SKM-1 (cell line): Measurements from ENCODE around the gene PMVK.
"Not testable (repeated sequence)": the region's sequence is repeated elsewhere in the genome, so short reads cannot be mapped to it uniquely, and the experiment has no call there.

Experiments used
- DNase-seq: peaks from one replicate; lab custom pipeline; 2025; ENCODE audit not compliant: unreplicated experiment; lab: John Stamatoyannopoulos, UW

Gene PMVK

DNA sequence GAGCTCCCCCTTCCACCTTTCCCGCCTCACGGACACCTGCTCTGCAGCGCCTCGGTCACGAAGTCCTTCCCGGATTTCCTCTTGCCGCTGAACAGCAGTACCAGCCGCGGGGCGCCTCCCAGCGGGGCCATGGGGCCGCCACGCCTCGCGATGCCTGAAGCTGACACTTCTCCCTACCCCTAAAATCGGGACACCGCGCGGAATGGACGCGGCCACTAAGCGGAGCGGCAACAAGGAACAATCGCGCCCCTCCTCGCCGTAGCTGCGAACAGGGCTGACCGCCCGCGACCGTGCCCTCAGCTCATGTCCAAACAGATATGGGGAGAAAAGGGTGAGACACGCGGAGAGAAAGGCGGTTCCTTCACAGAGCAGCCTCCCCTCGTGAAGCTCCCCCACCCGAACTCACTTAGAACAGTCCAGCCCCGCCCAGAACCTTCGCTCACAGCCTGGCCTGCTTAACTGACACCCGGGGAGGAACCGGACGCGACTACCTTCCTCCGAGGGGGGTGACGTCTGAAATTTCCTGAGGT lies at the start of gene PMVK:
TSS of gene PMVK (minus strand) at position 165 of the 530 bp plus-strand sequence. CDS start at position 131, 34 bp downstream.
- DNase-seq = peak; percentile 96

DNA sequence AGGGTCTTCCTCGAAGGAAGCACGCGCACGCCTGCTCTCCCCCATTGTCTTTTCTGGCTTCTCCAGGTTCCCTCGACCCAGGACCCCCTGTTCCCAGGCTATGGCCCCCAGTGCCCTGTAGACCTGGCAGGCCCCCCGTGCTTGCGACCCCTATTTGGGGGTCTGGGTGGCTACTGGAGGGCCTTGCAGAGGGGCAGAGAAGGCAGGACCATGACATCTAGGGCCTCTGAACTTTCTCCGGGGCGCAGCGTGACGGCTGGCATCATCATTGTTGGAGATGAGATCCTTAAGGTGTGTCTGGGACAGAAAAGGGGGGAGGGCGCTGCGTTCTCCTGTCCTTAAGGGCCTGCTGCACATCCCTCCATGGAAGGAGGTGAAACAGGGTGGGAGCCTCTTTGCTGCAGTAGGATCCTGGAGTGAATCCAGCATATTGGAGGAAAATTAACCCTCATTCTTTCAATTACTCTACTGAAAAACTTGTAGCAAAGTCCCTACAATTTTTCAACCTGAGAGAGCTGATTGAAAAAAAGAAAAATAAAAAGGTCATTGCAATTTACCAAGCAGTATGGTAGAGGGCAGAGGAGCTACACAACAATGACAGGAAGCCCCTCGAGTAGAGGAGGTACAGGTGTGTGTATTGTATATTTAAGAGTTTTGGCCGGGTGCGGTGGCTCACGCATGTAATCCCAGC lies 47.4 kb upstream of the PMVK start:
- no peak for DNase-seq

GRCh38 chr1:154982897-154983648 lies 46.6 kb upstream of the PMVK start, which contains the start of gene FLAD1:
Gene FLAD1, plus strand, starts transcription at chr1:154983344. Its CDS starts 351 bp downstream, at chr1:154983695.
- DNase-seq = peak; percentile 100

DNA sequence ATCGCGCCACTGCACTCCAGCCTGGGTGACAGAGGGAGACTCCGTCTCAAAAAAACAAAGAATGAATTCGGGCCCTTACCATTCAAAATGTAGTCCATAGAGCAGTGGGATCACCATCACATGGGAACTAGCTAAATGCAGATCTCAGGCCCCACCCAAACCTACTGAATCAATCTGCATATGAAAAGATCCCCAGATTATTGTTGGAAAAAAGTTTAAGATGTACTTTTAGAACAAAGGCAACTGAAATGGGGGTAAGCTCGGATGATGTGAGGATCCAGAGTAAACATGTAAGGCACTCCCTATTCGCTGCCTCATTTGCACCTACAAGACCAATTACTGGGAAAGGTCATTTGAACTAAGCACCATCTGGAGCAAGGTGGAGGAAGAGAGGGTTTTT lies 45.8 kb upstream of the PMVK start:
- no peak for DNase-seq

- no peak for DNase-seq
These were observed 41.8 kb upstream of the PMVK start for GRCh38 chr1:154978360-154978759.

GRCh38 chr1:154977762-154978161 lies 41.2 kb upstream of the PMVK start:
- DNase-seq = not testable (repeated sequence)

DNA sequence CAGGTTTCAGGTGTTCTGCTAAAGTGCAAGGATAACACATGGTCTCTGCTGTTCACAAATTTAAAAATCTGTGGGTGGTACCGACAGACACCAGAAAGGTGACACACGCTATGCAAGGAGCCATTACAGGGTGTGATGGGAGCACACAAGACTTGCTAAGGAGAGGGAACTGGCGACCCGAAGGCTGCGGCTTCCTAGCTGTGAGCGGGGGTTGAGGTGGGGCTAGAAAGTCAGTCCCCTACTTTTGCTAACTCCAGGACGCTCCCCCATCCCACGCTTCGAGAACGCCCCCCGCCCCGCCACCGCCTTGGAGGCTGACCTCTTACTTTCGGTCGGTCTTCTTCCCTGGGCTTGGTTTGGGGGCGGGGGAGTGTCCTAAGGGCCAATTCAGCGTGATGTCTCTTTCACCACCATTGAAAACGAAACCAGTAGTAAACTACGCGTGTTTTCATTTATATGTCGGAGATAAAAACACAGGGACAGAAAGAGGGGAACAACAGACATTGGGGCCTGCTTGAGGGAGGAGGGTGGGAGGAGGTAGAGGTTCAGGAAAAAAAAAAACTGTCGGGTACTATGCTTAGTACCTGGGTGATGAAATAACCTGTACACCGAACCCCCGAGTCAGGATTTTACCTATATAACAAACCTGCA lies 39.0 kb upstream of the PMVK start:
- DNase-seq = no peak

DNA sequence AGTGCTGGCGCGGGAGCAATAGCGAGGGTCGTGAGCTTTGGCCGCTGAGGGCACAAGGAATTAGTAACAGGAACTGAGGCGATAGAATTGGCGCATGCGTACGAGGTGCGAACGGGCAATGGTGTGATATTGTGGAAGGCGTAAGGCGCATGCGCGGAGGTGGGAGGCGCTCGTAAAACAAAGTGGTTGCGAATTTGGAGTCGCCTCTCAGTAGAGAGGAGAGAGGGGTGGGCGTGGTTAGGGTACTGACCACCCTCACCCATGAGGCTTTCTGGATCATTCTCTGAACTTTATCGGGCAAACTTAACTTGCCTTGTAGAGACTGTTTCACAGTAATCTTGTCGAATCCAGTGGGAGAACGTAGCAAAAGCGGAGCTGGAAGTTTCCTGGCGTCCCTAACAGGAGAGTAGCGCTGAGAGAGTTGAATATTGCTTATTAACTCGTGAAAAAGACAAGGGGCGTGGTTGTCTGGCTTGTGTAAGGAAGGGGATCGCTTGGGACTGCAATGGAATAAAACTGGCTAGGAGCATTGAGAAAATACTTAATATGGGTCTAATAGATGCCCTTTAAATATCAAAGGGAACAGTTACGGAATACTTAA lies 38.4 kb upstream of the PMVK start:
- DNase-seq = peak; percentile 99

GRCh38 chr1:154974102-154974807 lies 37.7 kb upstream of the PMVK start, which contains the start of gene CKS1B:
Gene CKS1B, plus strand, starts transcription at chr1:154974681. Its CDS starts 65 bp downstream, at chr1:154974746.
- peak; percentile 100 for DNase-seq

DNA sequence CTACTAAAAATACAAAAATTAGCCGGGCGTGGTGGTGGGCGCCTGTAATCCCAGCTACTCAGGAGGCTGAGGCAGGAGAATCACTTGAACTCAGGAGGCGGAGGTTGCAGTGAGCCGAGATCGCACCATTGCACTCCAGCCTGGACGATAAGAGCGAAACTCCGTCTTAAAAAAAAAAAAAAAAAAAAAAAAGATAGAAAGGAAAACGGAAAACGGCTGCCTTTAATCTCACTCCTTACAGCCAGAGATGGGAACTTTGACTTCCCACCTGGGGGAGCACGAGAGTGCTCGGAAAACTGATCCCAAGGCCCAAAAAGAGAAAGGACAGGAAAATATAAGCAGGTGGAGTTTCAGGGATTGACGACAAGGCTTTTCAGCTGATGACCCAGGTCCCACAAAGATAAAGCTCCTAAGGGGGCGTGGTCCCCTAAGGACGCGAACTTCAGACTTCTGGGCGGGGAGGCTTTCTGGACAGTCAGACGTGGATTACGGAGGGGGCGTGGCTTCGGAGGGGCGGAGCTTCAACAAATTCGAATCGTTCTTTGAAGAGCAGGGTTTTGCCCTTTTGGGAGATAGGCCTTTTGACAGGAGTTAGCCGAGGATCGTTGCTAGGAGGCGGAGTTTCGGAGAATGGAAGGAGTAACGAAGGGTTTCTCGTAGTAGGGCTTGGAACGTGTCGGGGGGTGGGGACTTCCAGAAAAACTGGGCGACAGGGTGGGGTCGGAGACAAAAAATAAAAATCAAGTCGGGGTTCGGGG lies 37.0 kb upstream of the PMVK start:
- peak; percentile 98 for DNase-seq

DNA sequence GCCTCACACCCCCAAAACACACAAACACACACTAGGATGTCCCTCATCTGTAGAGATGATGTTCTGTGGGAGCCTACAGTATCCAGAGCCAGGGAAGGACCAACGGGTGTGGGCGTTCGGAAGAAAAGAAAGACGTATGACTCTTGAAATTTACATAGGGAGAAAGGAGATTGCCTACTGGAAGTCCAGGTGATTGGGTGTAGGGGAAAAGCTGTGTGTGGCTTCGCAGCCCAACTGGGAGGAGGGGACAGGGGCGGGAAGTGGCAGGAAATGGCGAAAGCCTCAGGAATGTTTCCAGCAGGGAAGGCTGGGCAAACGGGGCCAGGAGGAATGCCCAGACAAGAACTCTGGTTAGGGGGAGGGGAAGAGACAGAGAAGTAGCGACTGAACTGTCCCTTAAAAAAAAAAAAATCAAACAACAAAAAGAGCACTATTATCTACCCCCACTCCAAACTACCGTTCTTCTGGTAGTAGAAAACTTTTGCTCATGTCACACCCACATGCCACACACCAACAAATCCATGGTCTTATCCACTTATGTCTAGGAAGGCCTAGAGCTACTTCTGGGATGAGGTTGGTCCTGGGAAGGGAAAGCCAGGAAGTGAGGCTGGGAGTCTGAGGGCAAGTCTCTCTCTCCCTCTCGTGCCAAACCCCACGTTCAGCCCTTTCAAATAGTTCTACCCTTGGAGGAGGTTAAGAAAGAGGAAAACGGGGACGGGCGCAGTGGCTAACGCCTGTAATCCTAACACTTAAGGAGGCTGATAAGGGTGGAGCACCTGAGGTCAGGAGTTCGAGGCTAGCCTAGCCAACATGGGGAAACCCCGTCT lies 36.2 kb upstream of the PMVK start:
- no peak for DNase-seq

GRCh38 chr1:154972213-154972516 lies 35.6 kb upstream of the PMVK start:
- no peak for DNase-seq

- no peak for DNase-seq
These were observed 35.0 kb upstream of the PMVK start for GRCh38 chr1:154971341-154971998.

GRCh38 chr1:154970631-154971340 lies 34.3 kb upstream of the PMVK start, which contains the start of gene SHC1:
Gene SHC1, minus strand, starts transcription at chr1:154970747. Its CDS starts 221 bp downstream, at chr1:154970526.
- DNase-seq = no peak

DNA sequence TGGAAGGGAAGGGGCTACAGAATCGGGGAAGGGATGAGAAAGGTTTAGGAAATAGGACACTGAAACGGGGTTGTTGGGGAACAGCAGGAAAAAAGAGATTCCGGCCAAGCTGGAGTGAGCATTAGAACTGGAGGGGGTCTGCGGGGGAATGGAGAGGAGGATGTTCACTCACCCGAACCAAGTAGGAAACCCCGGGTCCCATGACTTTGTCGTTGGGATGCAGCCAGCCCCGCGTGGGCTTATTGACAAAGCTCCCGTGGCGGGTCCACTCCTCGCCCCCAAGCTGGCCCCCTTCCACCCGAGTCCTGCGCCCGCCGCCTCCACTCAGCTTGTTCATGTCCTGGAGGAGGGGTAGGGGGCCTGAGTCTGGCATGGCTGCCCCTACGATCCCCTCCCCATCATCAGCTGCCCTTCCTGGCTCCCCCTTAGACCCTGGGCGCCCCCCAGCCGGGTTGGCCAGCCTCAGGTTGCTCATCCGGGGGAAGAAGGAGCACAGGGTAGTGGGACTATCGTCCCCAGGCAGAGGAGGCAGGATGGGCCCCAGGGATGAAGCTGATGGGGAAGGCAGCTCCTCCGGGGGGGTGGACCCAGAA lies 33.4 kb upstream of the PMVK start:
- DNase-seq = no peak

GRCh38 chr1:154969246-154969645 lies 32.7 kb upstream of the PMVK start:
- DNase-seq = no peak

DNA sequence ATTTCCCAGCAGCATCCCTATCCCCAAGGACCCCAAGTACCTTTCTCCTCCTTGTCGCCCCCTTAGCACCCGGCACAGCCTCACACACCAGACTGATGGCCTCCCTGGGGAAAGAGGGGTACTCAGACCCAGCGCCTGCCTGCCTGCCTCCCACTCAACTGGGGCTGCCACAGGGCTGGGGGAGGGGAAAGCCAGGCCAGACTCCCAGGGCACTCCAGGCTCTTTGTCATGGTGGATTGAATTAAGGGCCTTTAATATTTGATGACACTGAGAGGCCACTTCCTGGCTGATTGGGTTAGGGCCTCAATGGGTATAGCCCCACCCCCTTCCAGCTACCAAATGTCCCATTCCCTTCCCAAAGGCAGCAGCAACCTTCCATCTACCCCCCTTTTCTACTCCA lies 32.2 kb upstream of the PMVK start:
- DNase-seq = no peak
